Fibroblast of the conjunctiva (primary cell): ENCODE data around the gene CAB39.

Source experiments
- DNase-seq: peaks from one replicate; pipeline ENCODE4 v3.0.0-alpha.2; 2010; ENCODE audit warnings: low read depth

The CAB39 gene

GRCh38 chr2:230757476-230757875 is 44.8 kb downstream of the CAB39 start:
- DNase-seq = no peak

- DNase-seq = peak; percentile 41
These were observed 46.2 kb downstream of the CAB39 start for GRCh38 chr2:230758566-230759480.

DNA sequence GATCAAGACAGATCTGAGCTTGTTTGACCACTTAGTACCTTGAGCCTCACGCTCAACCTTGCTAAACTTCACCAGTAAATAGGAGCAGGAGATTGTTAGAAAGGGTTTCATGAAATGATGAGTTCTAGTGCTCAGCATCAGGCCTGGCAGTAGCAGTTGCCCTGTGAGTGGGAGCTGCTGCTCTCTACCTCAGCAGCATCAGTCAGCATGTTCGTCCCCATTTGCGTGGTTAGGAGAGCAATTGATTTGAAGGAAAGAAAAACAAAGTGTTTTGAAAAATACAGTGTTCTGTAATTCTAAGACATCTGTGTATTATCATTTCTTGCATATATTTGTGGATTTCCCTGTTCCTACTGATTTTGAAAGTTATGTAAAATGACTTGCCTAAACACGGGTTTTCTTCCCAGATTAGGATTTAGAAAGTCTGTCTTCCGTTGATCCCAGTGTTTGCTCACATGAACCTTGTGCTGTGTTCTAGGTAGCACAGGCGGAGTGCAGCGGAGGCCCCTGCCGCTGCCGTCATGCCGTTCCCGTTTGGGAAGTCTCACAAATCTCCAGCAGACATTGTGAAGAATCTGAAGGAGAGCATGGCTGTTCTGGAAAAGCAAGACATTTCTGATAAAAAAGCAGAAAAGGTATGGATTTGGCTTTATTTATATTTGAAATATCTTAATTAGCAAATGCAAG is 47.0 kb downstream of the CAB39 start:
- no peak for DNase-seq

GRCh38 chr2:230761704-230762103 is 49.1 kb downstream of the CAB39 start:
- DNase-seq = no peak

- DNase-seq = no peak
These were observed 49.8 kb downstream of the CAB39 start for GRCh38 chr2:230762317-230762896.

DNA sequence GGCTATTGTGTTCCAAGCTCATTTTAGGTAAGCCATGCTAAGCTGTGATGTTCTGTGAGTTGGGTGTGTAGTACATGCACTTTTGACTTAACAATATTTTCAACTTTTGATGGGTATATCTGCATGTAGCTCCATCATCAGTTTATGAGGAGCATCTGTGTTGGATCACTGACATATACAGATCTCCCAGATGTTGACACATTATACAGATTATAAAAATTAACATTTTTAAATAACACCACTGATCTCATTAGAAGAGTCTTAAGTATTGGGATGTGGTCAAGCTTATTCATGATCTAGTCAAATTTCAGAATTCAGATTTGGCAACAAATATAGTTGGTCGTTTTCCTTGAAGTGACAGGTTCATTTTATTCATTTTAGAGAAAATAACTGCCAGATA is 51.7 kb downstream of the CAB39 start:
- no peak for DNase-seq

- DNase-seq = no peak
These were observed 53.1 kb downstream of the CAB39 start for GRCh38 chr2:230765611-230766300.

- no peak for DNase-seq
These were observed 55.3 kb downstream of the CAB39 start for GRCh38 chr2:230767862-230768388.

DNA sequence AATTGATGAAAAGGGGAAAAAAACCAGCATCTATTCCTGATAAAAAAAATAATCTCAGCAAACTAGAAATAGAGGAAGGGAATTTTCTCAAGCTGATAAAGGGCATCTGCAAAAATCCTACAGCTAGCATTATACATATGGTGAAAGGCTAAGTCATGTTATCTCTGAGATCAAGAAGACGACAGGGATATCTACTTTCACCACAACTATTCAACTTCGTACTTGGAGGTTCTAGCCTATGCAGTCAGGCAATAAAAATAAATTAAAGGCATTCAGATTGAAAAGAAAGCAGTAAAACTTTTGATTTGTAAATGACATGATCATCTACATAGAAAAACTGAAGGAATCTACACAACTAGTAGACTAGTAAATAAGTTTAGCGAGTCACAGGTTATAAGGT is 58.2 kb downstream of the CAB39 start:
- no peak for DNase-seq

GRCh38 chr2:230772156-230772555 is 59.5 kb downstream of the CAB39 start:
- DNase-seq = no peak

DNA sequence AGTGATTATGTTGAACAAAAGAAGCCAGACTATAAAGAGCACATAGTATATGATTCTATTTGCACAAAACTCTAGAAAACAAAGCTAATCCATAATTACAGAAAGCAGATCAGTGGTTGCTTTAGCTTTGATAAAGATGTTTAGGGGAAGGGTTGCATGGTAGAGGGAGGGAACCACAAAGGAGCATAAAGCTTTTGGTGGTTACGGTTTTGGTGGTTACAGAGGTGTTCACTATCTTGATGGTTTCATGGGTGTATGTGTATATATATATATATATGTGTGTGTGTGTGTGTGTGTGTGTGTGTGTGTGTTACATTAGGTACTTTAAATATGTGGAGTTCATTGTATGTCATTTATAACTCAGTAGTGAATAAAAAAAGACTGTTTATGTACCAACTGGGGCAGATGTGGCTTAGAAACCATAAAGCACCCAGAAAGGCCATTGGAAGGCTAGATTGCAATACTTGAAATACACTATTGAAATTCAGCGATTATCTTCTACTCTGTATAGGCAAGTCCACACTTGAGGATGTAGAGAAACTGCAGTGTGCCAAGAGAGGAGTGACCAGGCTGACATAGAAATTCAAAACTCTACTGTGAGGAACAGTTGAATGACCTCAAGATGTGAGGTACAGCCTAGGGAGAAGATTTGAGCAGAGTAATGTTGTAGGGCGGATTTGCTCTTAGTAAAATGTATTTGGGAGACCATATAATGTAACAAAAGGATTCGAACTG is 60.6 kb downstream of the CAB39 start:
- DNase-seq = no peak

DNA sequence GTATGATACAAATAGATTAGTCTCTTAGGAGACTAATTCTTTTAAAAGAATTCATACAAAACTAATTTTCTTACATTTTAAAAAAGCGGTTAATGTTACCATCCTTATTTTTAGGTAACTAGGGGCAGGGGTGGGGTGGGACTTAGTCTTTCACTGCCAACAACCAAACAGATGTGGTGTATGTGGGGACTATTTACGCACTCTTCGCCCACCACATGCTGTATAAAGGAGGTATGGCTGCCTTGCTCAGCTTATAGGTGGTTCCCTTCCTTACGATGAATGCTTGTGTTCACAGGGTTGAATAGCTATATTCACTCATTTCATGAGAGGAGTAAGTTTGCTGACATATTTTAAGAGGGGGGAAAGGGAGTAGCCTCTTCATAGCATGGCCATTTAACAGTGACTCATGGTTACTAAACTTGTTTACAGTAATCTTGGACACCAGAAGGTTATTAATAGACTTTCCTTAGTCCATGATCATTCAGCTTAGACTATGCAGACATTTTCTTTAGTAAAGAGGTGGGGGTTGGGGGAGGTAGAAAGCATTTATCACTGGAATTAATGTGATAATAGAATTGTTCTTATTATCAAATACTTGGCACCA is 61.8 kb downstream of the CAB39 start:
- peak; percentile 75 for DNase-seq

GRCh38 chr2:230775737-230776136 is 63.1 kb downstream of the CAB39 start:
- DNase-seq = no peak

DNA sequence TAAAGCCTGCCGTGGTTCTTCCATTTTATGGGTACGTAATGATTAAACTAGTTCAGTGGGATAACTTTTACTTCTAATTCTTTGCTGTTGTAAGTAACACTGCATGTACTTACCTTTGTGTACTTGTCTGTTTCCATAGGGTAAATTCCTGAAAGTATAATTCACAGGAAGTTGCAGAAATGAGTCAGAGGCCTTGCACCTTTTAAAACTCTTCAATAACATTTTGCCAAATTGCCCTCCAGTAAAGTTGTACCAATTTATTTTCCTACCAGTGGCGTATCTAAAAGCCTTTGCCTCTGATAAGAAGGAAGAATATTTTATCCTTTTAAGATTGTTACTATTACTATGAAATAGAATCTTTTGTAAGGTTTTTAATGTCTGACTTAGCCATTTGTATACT is 65.1 kb downstream of the CAB39 start:
- no peak for DNase-seq

- DNase-seq = no peak
These were observed 65.9 kb downstream of the CAB39 start for GRCh38 chr2:230778350-230779063.

- no peak for DNase-seq
These were observed 66.5 kb downstream of the CAB39 start for GRCh38 chr2:230779126-230779525.

DNA sequence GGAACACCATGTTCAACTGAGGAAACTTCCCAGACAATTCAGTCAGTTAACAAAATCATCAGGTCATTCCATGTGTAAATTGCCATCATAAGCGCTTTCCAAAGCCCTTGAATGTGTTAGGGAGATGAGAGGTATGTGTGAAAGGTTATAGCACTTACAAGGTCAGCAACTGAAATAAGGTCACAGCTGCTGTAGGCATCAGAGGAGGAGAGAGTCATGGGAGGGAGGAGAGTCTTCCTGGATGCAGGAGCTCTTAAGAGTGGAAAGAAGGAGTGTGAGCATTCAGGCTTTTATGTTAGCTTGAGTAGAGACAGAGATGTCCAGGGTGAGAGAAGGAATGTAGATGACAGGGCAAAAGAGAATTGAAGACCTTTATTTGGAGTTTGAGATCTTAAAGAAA is 67.0 kb downstream of the CAB39 start:
- DNase-seq = no peak

DNA sequence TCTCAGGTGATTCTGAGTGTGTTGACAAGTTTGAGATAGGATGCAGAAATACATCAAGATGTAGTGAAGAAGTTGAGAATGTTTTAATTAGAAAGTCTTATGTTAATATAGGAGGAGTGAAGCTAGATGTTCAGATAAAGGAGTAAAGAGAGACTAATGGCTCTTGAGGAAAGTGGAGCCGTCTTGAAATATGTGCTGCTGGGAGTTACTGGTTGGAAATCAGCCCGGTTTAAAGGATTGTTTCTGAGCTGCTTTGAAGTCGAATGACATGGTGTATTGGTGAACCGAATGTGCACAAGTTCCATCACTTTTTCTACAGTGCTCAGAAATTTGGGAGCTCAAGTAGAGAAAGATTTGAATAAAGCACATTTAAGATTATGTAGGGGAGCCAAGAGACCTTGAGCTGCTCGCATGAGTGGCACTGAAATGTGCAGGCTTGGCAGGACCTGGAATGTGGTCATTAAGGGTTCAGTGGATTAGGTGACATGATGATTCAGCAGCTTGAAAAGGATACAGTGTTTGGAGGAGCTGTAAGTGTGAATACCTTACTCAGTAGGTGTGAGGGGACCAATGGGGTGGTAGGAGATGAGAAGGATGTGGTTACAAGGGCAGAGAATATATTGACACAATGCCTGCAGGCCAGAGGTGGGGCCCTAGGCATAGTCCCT is 68.6 kb downstream of the CAB39 start:
- DNase-seq = no peak

DNA sequence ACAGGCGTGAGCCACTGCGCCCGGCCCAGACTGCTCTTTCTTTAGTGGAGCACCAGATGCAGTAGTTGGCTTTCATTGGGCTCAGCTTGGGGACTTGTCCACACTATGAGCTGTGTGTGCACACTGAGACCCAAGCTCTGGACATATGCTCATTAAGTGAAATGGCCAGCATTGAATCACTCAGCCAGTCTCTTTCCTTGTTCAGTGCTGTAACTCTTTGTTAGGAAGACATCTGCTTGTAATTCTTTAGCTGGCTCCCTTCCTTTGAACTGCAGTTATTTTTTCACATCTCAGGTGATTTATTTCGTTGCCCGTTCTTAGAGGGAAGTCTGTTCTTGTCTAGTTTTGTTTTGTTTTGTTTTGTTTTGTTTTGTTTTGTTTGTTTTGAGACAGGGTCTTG is 70.5 kb downstream of the CAB39 start:
- DNase-seq = no peak

- no peak for DNase-seq
These were observed 72.2 kb downstream of the CAB39 start for GRCh38 chr2:230784795-230785194.
